ENCODE data around the gene MATN1.

GRCh38 chr1:30723331-30723755, at the start of gene MATN1:
- TF ChIP-seq CTCF (IDR thresholded peaks at IDR 0.05) (no peak), ZFX (IDR thresholded peaks at IDR 0.05; ENCODE audit: borderline replicate concordance) (no peak)

Data from 22Rv1 (cell line).